ENCODE results near the gene CHID1.

CHID1 gene

DNA sequence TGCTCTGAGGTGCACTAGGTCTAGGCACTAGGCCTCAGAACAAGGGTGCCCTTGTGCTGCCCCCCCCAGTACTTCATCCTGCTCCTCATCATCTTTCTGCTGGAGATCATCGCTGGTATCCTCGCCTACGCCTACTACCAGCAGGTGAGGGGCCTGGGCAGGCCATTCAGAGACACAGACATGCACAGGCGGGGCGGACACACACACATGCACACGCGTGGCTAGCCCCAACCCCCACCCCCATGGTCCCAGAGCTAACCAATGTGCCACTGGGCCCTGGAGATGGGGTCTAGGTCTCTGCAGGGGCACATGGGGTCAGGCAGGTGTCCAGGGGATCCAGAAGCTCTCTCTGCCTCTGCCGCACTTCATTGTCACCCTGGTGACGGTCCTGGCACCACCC lies 73.9 kb downstream of the CHID1 start:
- DNase-seq (ENCODE audit: low read depth in 2 of 2) = no peak

DNA sequence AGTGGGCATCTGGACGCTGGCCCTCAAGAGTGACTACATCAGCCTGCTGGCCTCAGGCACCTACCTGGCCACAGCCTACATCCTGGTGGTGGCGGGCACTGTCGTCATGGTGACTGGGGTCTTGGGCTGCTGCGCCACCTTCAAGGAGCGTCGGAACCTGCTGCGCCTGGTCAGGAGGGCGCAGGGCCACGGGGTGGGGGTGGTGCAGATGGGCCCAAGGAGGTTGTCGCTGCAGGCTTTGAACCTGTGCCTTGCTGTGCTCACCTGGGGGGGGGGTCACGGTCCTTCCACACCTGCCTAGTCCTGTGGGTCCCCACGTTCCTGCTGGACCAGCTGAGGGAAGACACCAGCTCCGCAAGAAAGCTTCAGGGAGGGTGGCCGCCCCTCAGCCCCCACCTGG lies 74.3 kb downstream of the CHID1 start:
- DNase-seq (ENCODE audit: low read depth in 2 of 2) = no peak

DNA sequence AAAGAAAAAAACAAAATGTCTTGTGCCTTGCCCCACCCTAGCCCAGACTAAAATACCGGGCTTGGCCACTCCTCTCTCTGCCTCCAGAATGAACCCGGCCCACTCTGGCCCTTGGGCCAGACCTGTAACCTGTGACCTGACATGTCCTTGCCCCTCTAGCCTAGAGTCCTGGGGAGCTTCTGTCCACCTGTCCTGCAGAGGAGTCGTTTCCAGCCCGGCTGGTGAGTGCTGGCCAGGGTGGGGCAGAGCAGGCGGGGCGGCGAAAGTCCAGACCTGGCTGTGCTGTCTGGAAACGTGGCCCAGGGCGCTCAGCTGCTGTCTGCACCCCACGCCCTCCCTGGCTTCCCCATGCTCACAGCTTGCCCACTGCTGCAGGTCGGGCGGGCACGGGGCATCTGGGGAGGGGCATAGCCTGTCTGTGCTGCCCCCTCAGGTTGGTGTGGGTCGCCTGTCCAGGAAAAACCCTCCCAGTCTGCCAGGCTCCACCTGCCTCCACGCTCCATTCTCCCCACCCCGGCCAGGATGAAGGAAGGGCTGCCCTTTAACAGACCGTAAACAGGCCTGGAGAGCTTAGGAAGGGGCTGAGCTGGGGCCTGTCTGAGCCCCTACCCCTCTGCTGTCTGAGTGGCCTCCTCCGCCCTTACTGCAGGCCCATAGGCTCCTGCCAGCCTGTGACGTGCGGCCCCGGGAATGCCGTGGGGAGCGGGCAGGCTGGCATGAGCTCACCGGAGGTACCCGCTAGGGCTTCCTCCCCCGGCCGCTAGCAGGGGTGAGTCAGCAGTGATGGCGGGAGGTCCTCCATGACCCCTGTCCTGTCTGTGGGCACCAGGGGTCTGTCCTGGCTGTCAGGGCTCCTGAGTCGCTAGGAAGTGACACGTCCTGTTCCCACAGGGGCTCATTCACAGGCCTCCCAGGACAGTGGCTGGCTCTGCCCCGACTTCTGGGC lies 76.0 kb downstream of the CHID1 start:
- no peak for DNase-seq (ENCODE audit: low read depth in 2 of 2)

DNA sequence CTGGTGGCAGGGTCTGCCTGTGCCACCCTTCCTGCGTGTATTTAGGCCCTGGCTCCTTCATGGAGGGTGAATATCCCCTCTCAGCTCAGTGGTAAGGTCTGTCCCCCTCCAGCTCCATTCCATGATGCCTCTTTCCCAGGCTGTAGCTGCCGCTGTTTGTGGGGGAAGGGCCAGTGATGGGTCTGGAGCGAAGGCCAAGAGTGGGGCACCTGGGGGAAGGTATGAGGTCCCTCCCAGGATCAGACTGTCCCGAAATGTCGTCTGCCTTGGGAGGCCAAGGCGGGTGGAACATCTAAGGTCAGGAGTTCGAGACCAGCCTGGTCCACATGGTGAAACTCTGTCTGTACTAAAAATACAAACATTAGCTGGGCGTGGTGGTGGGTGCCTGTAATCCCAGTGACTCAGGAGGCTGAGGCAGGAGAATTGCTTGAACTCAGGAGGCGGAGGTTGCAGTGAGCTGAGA lies 76.7 kb downstream of the CHID1 start:
- no peak for DNase-seq (ENCODE audit: low read depth in 2 of 2)

DNA sequence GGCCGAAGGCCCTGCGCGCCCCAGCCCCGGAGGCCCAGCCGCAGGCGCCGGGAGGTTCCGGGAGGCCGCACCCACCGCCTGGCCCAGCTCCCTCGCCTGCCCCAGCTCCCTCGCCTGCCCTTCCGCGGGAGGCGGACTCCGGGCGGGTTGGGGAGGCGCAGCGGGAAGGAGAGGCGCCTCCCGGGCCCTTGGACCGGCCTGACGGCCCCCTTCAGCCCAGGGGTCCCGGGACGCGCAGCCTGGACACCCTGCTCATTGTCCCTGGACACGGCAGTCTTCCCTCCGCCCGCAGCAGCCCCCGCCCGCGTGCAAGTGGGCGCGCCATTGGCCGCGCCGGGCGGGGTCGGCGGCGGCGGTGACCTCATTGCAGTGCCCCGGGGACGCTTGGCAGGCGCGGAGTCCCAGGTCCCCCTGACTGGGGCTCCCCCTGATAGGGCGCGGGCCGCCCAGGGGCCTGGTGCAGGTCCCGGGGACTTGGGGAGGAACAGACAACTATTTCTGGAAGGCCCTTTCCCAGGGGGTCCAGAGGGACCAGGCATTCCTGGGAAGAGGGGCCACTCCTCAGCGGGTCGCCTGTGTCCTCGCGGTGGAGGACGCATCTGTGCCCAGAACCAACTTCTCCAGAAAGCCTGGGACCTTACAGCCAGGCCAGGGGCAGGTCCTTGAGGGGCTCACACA lies 77.4 kb downstream of the CHID1 start:
- no peak for DNase-seq (ENCODE audit: low read depth in 2 of 2)

DNA sequence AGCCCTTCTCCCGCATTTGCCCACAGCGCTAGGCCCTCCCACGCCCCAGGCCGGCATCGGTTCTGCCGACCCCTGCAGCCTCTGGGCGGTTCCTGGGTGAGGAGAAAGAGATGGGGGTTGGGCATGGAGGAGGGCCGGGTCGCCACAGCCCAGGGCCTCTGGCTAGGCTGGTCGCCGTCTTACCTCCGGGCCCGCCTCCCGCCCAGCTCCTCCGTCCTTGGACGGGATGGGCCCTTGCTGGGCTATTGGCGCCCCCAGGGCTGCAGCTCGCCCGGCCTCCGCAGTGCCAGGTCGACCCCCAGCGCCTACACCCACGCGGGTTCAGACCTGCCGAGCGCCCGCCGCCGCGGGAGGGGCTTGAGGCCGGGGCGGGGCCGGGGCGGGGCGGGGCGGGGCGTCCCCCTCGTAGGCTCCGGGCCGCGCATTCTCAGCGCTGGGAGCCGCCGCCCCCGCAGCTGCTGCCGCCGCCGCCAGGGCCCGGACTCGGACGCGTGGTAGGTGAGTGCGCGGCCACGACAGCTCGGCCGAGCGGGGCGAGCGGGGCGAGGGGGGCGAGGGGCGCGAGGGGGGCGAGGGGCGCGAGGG lies 78.0 kb downstream of the CHID1 start, which contains the start of gene CD151:
TSS of gene CD151 (plus strand) at position 424 of the 585 bp plus-strand sequence. CDS start 3,118 bp downstream, outside the sequence.
- DNase-seq (ENCODE audit: low read depth in 2 of 2) = peak in 1 of 2 donors; percentile 50

DNA sequence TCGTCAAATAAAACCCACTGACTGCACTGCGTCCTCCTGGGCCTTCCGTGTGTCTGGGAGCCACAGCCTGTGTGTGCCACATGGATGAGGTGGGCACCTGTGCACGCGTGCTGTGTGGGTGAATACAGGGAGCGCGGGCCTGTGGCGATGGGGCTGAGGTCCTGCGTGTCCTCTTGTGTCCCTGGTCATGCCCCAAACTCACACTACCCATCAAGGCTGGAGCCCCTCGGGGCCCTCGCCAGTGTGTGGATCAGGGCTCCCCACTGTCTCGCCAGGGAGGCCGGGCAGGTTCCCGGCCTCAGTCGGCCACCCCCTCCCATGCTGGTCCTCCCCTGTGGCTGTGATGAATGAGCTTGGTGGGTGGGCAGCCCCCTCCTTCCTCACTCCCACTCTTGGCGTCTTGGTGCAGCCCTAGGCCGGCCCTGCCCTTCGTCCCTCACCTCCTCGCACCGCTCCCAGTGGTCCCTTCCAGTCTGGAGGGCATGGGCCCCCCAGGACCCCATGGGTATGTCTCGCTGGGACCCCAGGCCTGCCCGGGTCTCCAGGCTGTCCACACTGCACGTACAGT lies 78.6 kb downstream of the CHID1 start:
- DNase-seq (ENCODE audit: low read depth in 2 of 2) = no peak

DNA sequence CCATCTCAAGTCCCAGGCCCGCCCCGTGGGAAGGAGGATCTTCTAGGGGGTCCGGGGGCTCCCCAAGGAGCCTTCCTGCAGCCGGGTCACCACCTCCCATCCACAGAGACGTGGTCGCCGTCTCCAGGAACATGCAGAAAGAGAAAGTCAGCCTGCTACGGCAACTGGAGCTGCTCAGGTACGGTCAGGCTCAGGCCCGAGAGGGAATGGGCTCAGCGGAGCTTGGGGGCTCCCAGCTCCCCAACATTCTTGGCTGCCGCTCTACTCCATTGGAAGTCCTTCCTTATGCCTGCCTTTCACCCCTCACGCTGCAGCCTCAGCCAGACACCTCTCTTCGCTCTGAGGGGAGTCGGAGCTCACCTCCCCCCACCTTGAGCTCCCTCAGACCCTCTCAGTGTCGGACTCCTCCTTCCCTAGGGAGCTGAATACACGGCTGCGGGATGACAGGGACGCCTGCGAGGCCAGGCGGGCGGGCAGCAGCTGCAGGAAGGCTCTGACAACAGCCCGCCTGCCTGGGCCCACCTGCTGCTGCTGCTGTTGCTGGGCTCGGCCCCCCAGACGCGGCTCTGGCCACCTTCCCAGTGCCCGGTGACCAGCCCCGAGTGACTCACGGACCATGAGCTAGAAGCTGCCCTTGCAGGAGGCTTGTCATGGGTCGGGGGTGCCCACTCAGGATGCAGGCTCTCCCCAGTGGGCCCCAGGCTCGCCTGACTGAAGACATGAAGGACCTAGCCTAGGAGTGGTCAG lies 79.3 kb downstream of the CHID1 start:
- DNase-seq (ENCODE audit: low read depth in 2 of 2) = no peak

DNA sequence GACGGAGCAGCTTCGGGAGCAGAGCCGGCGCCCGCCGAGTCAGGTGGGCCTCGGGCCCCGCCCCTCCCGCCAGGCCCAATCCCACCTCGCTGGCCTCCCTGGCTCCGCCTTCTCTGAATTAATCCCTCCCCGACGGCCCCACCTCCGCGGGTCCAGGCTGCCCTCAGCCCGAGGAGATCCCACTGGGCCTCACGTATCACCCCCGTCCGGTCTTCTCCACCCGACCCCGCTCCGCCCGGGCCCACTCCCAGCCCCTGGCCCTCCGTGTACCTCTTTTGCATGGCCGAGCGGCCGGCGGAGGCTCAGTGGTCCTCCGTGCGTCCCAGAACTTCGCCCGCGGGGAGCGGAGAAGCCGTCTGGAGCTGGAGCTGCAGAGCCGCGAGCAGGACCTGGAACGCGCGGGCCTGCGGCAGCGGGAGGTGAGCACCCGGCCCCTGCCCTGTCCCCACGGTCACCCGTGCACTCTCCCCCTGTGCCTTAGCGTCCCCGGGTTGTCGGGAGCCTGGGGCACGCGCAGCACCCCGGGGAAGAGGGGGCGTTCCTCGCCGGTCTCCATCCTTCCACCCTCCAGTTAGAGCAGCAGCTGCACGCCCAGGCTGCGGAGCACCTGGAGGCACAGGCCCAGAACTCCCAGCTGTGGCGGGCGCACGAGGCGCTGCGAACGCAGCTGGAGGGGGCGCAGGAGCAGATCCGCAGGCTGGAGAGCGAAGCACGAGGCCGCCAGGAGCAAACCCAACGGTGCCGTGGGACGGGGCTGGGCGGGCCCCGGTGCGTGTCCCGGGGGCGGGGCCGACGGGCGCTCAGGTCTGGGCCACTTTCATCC lies 80.1 kb downstream of the CHID1 start:
- peak; percentile 30 to 63 for DNase-seq (ENCODE audit: low read depth in 2 of 2)

DNA sequence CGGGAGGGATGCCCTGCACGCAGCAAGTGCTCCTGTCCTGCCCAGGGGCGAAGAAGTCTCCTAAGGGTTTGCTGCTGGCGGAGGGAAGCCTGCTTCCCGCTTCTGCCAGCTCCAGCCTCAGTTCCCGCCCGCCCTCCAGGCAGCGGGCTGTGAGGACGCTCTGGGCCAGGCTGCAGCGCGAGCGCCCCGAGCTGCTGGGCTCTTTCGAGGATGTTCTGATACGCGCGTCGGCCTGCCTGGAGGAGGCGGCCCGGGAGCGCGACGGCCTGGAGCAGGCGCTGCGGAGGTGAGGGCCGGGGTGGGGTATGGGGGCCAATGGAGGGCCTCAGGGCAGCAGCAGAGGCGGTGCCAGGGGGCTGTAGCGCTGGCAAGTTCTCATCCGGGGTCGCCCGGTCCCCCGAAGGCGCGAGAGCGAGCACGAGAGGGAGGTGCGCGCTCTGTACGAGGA lies 80.7 kb downstream of the CHID1 start:
- DNase-seq (ENCODE audit: low read depth in 2 of 2) = no peak

DNA sequence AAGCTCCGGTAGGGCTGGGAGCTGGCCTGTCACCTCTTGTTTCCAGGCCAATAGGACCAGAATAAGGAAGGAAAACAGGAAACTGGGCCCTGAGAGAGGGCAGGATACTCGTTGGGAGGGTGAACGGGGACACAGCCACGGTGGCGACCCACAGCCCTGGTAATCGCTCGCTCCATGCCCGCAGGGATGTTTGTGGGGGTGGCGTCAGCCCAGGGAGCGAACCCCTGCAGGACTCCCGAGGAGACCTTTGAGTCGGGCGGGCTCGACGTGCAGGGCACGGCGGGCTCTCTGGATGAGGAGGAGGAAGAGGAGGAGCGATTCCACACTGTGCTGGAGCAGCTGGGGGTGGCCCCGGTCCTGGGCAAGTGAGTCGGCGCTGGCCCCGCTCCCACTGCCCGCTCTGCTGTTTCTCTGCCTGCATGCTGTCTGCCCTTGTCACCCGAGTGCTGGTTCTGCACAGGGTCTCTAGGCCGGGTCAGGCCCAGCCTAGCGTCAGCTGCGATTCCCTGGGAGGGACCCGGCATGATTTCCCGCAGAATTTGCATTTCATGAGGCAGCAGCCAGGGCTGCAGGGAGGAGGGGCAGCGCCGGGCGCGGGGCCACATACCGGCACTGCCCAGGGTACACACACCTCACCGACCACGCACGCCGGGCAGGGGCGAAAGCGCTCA lies 81.3 kb downstream of the CHID1 start:
- no peak for DNase-seq (ENCODE audit: low read depth in 2 of 2)

DNA sequence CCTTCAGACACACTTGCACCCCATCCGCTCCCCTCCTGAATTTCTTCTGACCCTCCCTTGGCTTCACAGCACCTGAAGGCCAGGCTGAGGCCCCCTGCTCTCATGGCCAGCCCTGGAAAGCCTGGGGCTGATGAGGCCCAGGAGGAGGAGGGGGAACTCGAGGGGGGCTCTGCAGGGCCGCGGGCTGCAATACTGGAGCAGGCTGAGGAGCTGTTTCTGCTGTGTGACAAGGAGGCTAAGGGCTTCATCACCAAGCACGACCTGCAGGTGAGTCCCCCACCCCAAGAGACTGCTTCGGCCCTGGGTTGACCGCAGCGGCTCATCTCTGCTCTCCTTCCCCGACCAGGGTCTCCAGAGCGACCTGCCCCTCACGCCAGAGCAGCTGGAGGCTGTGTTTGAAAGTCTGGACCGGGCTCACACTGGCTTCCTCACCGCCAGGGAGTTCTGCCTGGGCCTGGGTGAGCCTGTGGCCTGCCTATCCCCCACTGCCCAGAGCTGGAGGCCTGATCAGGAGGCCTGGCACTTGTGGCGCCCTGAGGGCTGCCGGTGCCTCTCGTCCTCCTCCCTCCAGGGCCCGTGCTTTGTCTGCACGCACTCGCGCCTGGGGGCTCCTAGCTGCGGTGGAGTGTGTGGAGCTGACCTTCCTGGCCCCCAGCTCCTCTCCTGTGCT lies 82.0 kb downstream of the CHID1 start:
- DNase-seq (ENCODE audit: low read depth in 2 of 2) = no peak

DNA sequence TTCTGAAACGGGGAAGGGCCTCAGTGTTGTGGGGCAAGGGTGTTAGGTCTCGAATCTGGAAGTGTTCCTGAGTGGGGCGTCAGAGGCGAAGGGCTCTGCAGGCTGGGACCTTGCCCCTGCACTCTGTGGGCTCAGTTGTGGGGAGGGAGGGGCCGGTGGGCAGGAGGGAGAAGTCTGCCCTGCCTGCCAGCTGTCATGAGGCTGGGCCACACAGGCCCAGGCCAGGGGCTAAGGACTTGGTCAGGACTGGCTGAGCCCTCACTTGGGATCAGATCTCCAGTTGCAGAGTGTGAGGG lies 82.8 kb downstream of the CHID1 start, which contains the start of gene CRACR2B:
TSS of gene CRACR2B (plus strand) at position 23 of the 296 bp plus-strand sequence. CDS start 689 bp downstream, outside the sequence.
- DNase-seq (ENCODE audit: low read depth in 2 of 2) = no peak

DNA sequence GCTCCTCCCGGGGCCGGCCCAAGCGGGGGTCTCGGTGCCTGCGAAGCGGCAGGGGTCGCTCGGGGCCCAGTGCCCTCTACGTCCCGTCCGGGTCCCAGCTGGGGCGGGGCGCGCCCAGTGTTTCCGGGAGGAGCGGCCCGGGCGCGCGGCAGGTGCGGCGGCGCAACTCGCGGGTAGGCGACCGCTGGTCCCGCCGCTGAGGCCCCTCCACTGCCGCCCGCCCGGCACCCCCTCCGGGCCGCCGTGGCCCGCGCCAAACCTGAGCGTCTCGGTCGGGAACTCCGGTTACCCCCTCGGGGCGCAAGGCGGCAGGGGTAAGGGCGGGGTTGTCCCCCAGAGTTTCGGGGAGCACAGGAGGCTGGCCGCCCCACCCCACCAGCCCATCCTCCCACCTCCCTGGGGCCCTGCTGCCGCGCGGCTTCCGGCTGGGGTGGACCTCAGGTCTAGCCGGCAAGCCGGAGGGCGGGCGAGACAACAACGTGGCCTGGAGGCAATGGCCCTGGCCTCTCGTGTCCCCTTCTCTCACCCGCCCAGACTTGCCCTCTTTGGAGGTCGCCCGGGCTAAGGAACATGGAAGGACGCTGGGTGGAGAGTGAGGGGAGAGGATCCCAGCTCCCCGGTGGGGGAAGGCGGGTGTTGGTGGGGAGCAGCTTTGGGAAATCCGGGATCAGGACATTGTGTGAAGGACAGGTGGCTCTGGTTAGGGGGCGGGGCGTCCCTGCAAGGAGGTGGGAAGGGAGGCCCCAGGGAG lies 83.3 kb downstream of the CHID1 start:
- no peak for DNase-seq (ENCODE audit: low read depth in 2 of 2)

DNA sequence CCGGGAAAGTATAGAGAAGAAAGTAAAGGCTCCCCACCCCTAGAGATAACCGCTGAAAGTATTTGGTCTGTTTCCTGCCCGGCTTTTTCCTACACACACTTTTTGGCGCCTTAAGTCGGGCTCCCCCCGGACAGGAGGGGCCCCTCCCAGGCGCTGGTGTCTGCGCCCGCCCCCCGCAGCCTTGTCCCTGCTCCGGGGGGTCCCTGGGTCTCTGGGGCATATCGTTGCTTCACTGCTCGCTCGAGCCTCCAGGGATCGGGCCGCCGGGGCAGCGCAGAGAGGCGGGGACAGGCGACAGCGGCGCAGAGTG lies 83.8 kb downstream of the CHID1 start:
- no peak for DNase-seq (ENCODE audit: low read depth in 2 of 2)

DNA sequence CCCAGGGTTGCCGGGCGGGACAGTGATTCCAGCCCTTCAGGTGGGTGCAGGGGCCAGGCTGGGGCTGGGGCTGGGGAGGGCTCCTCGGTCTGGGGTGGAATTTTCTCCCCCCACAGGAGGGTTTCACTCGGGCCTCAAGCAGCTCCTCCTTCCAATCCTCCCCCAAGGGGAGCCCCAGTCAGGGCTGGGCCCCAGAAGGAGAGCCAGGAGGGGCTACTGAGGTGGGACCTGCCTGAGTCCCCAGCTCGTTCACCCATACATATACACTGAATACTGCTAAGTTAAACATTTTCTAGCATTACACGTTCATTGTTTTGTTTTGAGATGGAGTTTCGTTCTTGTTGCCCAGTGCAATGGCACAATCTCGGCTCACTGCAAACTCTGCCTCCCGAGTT lies 84.4 kb downstream of the CHID1 start:
- DNase-seq (ENCODE audit: low read depth in 2 of 2) = no peak

DNA sequence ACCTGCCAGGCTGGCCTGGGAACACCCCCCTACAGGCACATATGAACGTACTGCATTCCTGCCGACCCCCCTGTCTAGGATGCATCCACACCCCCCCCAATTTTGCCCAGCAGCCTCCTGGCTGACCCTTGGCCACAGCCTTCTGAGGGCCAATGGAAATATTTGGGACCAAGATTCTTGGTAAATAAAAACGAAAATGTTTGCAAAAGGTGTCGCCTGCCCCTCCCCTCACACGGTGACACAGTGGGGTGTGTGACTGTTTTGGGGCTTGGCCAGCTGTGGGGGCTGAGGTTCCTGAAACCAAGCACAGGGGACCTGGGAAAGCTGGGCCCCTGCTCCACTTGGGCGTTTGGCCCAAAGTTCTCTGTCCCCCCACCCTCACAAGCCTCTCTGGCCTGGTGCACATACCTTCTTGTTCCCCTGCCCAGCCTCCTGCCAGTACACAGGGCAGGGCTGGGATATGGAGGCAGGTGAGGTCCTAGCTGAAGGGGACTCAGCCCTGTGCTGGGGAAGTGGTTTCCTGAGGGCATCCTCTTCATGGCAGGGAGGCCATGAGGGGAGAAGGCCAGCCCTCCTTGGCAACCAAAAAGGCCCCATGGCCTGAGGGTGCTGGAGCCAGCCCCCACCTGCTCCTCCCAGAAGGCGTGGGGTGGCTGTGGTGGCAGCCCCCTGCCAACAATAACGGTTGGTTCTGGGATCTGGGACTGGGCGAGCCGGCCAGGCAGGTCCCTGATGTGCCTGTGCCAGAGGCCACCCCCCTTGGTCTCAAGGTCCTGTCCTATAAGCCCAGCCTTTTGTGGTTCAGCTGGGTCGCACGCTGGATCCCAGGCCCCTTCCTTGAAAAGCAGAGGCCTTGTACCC lies 85.0 kb downstream of the CHID1 start:
- DNase-seq (ENCODE audit: low read depth in 2 of 2) = no peak

DNA sequence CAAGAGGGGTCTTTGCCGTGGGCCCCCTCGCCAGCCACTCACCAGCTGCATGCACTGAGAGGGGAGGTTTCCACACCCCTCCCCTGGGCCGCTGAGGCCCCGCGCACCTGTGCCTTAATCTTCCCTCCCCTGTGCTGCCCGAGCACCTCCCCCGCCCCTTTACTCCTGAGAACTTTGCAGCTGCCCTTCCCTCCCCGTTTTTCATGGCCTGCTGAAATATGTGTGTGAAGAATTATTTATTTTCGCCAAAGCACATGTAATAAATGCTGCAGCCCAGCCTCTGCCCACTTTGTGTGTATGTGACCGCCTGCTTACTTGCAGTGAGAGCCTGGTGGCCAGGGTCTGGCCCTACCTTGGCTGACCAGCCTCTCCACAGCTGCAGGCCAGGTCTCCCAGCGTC lies 85.7 kb downstream of the CHID1 start:
- DNase-seq (ENCODE audit: low read depth in 2 of 2) = no peak
